ENCODE results near the gene COX6A2. TPM values are rescaled to one million over a fixed set of nuclear protein-coding genes. Genes with fewer than 3 reads are reported as not detected.

Gene COX6A2
- polyA plus RNA-seq, 1 donor from 2014 or later = not detected

DNA sequence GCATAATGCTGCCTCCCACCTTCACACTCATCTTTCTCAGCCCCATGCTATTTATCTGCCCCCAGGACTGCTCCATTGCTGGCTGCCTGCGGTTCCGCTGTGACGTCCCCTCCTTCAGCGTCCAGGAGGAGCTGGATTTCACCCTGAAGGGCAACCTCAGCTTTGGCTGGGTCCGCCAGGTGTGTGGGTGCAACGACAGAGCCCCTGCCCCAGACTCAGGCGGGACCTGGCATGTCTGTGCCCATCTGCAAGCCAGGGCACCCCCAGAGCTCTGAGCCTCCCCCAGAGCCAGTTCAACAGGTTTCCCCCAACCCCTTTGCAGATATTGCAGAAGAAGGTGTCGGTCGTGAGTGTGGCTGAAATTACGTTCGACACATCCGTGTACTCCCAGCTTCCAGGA, 48.0 kb downstream of the COX6A2 start:
- TF ChIP-seq, protein P1, sequence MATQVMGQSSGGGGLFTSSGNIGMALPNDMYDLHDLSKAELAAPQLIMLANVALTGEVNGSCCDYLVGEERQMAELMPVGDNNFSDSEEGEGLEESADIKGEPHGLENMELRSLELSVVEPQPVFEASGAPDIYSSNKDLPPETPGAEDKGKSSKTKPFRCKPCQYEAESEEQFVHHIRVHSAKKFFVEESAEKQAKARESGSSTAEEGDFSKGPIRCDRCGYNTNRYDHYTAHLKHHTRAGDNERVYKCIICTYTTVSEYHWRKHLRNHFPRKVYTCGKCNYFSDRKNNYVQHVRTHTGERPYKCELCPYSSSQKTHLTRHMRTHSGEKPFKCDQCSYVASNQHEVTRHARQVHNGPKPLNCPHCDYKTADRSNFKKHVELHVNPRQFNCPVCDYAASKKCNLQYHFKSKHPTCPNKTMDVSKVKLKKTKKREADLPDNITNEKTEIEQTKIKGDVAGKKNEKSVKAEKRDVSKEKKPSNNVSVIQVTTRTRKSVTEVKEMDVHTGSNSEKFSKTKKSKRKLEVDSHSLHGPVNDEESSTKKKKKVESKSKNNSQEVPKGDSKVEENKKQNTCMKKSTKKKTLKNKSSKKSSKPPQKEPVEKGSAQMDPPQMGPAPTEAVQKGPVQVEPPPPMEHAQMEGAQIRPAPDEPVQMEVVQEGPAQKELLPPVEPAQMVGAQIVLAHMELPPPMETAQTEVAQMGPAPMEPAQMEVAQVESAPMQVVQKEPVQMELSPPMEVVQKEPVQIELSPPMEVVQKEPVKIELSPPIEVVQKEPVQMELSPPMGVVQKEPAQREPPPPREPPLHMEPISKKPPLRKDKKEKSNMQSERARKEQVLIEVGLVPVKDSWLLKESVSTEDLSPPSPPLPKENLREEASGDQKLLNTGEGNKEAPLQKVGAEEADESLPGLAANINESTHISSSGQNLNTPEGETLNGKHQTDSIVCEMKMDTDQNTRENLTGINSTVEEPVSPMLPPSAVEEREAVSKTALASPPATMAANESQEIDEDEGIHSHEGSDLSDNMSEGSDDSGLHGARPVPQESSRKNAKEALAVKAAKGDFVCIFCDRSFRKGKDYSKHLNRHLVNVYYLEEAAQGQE (IDR thresholded peaks at IDR 0.05; ENCODE audit: borderline replicate concordance) = no peak
- no peak for TF ChIP-seq EZH2 (IDR thresholded peaks at IDR 0.05; ENCODE audit: borderline replicate concordance, insufficient read depth, low read length, poor library complexity, severe bottlenecking)
- TF ChIP-seq, protein P2, sequence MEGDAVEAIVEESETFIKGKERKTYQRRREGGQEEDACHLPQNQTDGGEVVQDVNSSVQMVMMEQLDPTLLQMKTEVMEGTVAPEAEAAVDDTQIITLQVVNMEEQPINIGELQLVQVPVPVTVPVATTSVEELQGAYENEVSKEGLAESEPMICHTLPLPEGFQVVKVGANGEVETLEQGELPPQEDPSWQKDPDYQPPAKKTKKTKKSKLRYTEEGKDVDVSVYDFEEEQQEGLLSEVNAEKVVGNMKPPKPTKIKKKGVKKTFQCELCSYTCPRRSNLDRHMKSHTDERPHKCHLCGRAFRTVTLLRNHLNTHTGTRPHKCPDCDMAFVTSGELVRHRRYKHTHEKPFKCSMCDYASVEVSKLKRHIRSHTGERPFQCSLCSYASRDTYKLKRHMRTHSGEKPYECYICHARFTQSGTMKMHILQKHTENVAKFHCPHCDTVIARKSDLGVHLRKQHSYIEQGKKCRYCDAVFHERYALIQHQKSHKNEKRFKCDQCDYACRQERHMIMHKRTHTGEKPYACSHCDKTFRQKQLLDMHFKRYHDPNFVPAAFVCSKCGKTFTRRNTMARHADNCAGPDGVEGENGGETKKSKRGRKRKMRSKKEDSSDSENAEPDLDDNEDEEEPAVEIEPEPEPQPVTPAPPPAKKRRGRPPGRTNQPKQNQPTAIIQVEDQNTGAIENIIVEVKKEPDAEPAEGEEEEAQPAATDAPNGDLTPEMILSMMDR (IDR thresholded peaks at IDR 0.05; ENCODE audit: poor library complexity, severe bottlenecking) = no peak
- no peak for TF ChIP-seq TAF1 (IDR thresholded peaks at IDR 0.05; ENCODE audit: low read depth)
- no peak for TF ChIP-seq MXI1 (conservative IDR thresholded peaks at IDR 0.05; ENCODE audit: poor library complexity, severe bottlenecking)
- no peak for TF ChIP-seq SMC3 (conservative IDR thresholded peaks at IDR 0.05; ENCODE audit: poor library complexity)
- H3F3A ChIP-seq (ENCODE audit: insufficient read depth, low read length, poor library complexity, severe bottlenecking) = no peaks in the 10 kb centered on the region
- H3K4me3 ChIP-seq (ENCODE audit: low read length) = no peak overlapping the region
- no peak overlapping the region for H3K4me2 ChIP-seq (ENCODE audit: low read length)
- no peaks in the 10 kb centered on the region for H3K79me2 ChIP-seq (replicated peaks; ENCODE audit: insufficient read depth, low read length)
- no peaks in the 10 kb centered on the region for H3K9me3 ChIP-seq (ENCODE audit: low read length)
- H3K36me3 ChIP-seq (ENCODE audit: insufficient read depth, low read length) = no peaks in the 10 kb centered on the region
- no peaks in the 10 kb centered on the region for H3K9me2 ChIP-seq (ENCODE audit: insufficient read depth, low read length)
- no peak overlapping the region for H2AFZ ChIP-seq (ENCODE audit: low read depth, low read length)
- H3K27me3 ChIP-seq (ENCODE audit: insufficient read depth, low read depth, low read length) = no peaks in the 10 kb centered on the region
- no peak overlapping the region for H3K9ac ChIP-seq (ENCODE audit: low read length)
- H4K20me1 ChIP-seq (ENCODE audit: insufficient read depth) = no peaks in the 10 kb centered on the region
- no peak overlapping the region for H3K27ac ChIP-seq (ENCODE audit: low read length)

Other genes starting within 250 kb of the COX6A2 start
- gene FUS, start 248.2 kb downstream of the COX6A2 start, polyA plus RNA-seq = 53.9 and 54.3 TPM in 2 replicates
- not detected in 2 replicates for gene PYCARD, start 225.6 kb downstream of the COX6A2 start, polyA plus RNA-seq
- 0.05 TPM in 1 of 2 replicates, not detected in the other for gene TRIM72, start 214.2 kb downstream of the COX6A2 start, polyA plus RNA-seq
- gene PYDC1, start 211.2 kb downstream of the COX6A2 start, polyA plus RNA-seq = not detected in 2 replicates
- gene ITGAM, start 168.4 kb downstream of the COX6A2 start, polyA plus RNA-seq = not detected in 2 replicates
- not detected in 2 replicates for gene ITGAX, start 73.2 kb downstream of the COX6A2 start, polyA plus RNA-seq
- not detected in 2 replicates for gene ITGAD, start 35.0 kb downstream of the COX6A2 start, polyA plus RNA-seq
- 0.53 and 0.62 TPM in 2 replicates for gene ZNF843, start 14.4 kb upstream of the COX6A2 start, polyA plus RNA-seq
- 26.1 and 27.6 TPM in 2 replicates for gene ARMC5, start 31.1 kb upstream of the COX6A2 start, polyA plus RNA-seq
- 0.38 and 2.5 TPM in 2 replicates for gene TGFB1I1, start 43.8 kb upstream of the COX6A2 start, polyA plus RNA-seq
- not detected in 2 replicates for gene SLC5A2, start 54.8 kb upstream of the COX6A2 start, polyA plus RNA-seq
- gene RUSF1, start 80.0 kb upstream of the COX6A2 start, polyA plus RNA-seq = 108 and 132 TPM in 2 replicates
- gene AHSP, start 99.5 kb upstream of the COX6A2 start, polyA plus RNA-seq = not detected in 2 replicates

Data from neural cell (in vitro differentiated cells).